Sigmoid colon (tissue), 7 donors: ENCODE data around the gene BCORL1. TPM values are rescaled to one million over a fixed set of nuclear protein-coding genes. Genes with fewer than 3 reads are reported as not detected.
A peak's percentile ranks its signal among the peaks of the same experiment; 100 is the strongest.

Experiments used
- DNase-seq: peaks from one replicate; pipeline ENCODE4 v3.0.0-alpha.2; 2019
- H3K27ac ChIP-seq, 4 donors: fragments of 200-600 bp; sonication (generic); one replicate each; pipeline ENCODE4 v1.5.1; 2016 to 2019; ENCODE audit warnings: mild to moderate bottlenecking in 1 of 4
- H3K27me3 ChIP-seq, 3 donors: fragments of 200-600 bp; sonication (generic); one replicate each; pipeline ENCODE4 v1.5.1; 2019; ENCODE audit warnings: mild to moderate bottlenecking in 1 of 3
- H3K36me3 ChIP-seq, 4 donors: fragments of 200-600 bp; sonication (generic); one replicate each; pipeline ENCODE4 v1.5.1; 2016 to 2019
- H3K4me1 ChIP-seq, 4 donors: fragments of 200-600 bp; sonication (generic); one replicate each; pipeline ENCODE4 v1.5.1; 2017 to 2019
- H3K4me3 ChIP-seq, 4 donors: fragments of 200-600 bp; sonication (generic); one replicate each; pipeline ENCODE4 v1.5.1; 2017 to 2019; ENCODE audit warnings: mild to moderate bottlenecking in 2 of 4, moderate library complexity in 1 of 4
- H3K9me3 ChIP-seq, 4 donors: fragments of 200-600 bp in 3 of 4; sonication (generic) in 3 of 4; one replicate each; pipeline versions ENCODE4 v1.5.1 to v1.6.1; 2013 to 2019
- EP300 ChIP-seq, 4 donors: sonication (generic); formaldehyde crosslinking; IDR thresholded peaks; one replicate each; pipeline ENCODE4 v1.6.1; 2017; ENCODE audit warnings: antibody characterized with exemption in 4 of 4
- POLR2A ChIP-seq, 2 donors: fragments of 450-650 bp; IDR thresholded peaks; one replicate each; pipeline ENCODE4 v1.6.1; 2016; ENCODE audit warnings: antibody characterized with exemption in 2 of 2, mild to moderate bottlenecking in 2 of 2, moderate library complexity in 2 of 2
- POLR2AphosphoS5 ChIP-seq, 4 donors: sonication (generic); formaldehyde crosslinking; IDR thresholded peaks; one replicate each; pipeline ENCODE4 v1.6.1; 2017; ENCODE audit warnings: antibody characterized with exemption in 4 of 4
- WGBS, 2 donors: extraction: QIAGEN DNeasy Blood & Tissue Kit; methylation state at CpG; one replicate each; pipeline ENCODE4 v1.1.7; 2013; 5-methylcytosine and 5-hydroxymethylcytosine counted together
- intact Hi-C: fragments of 100-400 bp; cut with DNase I; formaldehyde crosslinking; loops from one replicate; pipeline ENCODE4 v1.15.1; 2023
- polyA plus RNA-seq, 3 donors: library from polyadenylated mRNA; stranded (reverse); fragments of 200-250 nt; gene quantifications; one replicate each; pipeline ENCODE4 v1.2.3, GENCODE V29; 2013
- total RNA-seq, 4 donors: library from RNA; depleted of rRNA; stranded (reverse); fragments of >200 nt; gene quantifications; one replicate each; pipeline ENCODE4 v1.1.0, GENCODE V29; 2016
- TF ChIP-seq, protein P1 (sequence below), 4 experiments: fragments of 450-650 bp in 3 of 4; fragments of 200-600 bp in 1 of 4; IDR thresholded peaks; one replicate each; pipeline ENCODE4 v1.5.1; 2016 to 2019; ENCODE audit warnings: antibody characterized with exemption in 4 of 4, mild to moderate bottlenecking in 3 of 4, moderate library complexity in 2 of 4
- donor health status: healthy with polysubstance abuse.
- donor health status: Bipolar disorder and iron deficiency.
- donor health status: healthy.

BCORL1 gene
- total and polyA plus RNA-seq, 7 donors: 1.2 to 5.8 (median 3.2) TPM

DNA sequence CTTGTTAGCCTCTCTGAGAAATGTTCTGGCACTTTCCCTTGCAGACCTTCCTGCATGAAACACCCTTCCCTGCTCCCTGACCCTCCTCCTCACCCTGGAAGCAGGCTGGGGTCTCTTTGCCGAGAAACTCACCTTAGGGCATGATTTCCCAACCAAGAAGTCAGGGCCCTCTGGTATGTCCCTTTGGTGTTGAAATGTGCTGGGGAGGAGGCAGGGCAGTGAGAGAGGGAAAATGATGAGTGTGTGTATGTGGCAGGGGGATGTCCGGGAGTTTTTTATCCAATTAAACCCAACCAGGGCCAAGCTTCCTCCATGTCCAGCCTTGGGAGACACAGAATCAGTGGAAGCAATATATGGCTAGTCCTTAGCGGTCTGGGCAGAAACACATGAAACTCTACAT is 122.8 kb downstream of the BCORL1 start:
- Histone ChIP-seq H3K36me3 (no peaks in the 10 kb centered on the region), H3K4me1 (peaks cover 0 to 14% (median 6%) of the 10 kb centered on the region in 4 donors), H3K9me3 (no peaks in the 10 kb centered on the region), H3K4me3 (no peak overlapping the region), H3K27me3 (no peaks in the 10 kb centered on the region), H3K27ac (peak overlapping the region in 1 of 4 donors; percentile 31)
- DNase-seq: no peak
- 87 to 88% methylated on average over 3 of the region's 3 CpGs for WGBS, 2 donors
- no peak for TF ChIP-seq EP300 (IDR thresholded peaks at IDR 0.05)
- TF ChIP-seq, protein P1, sequence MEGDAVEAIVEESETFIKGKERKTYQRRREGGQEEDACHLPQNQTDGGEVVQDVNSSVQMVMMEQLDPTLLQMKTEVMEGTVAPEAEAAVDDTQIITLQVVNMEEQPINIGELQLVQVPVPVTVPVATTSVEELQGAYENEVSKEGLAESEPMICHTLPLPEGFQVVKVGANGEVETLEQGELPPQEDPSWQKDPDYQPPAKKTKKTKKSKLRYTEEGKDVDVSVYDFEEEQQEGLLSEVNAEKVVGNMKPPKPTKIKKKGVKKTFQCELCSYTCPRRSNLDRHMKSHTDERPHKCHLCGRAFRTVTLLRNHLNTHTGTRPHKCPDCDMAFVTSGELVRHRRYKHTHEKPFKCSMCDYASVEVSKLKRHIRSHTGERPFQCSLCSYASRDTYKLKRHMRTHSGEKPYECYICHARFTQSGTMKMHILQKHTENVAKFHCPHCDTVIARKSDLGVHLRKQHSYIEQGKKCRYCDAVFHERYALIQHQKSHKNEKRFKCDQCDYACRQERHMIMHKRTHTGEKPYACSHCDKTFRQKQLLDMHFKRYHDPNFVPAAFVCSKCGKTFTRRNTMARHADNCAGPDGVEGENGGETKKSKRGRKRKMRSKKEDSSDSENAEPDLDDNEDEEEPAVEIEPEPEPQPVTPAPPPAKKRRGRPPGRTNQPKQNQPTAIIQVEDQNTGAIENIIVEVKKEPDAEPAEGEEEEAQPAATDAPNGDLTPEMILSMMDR (IDR thresholded peaks at IDR 0.05): no peak
- intact Hi-C loops: no loop called here

DNA sequence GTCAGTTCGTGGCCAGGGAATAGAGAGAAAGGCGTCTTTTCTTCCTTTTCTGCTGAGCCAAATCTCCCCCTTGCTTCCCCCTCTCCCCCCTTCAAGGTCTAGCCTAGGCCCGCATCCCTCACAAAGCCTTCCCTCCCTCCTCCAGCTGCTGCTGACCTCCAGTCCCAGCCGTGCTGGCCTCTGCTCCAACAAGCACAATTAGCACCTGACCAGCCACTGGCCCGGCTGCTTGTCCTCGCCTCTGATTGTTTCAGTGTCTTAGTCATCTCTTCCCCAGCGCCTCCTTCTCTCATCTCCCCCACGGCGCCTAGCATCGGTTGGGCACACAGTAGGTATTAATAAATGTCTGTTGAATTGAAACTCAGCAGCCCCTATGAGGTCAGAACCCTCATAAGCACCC is 123.6 kb downstream of the BCORL1 start:
- no peaks in the 10 kb centered on the region for H3K27me3 ChIP-seq
- TF ChIP-seq, protein P1 (IDR thresholded peaks at IDR 0.05): no peak
- TF ChIP-seq EP300 (IDR thresholded peaks at IDR 0.05): no peak
- peak in 1 of 4 donors; percentile 20 for TF ChIP-seq POLR2AphosphoS5 (IDR thresholded peaks at IDR 0.05)
- TF ChIP-seq POLR2A (IDR thresholded peaks at IDR 0.05): no peak
- H3K27ac ChIP-seq: peak overlapping the region in 2 of 4 donors; percentile 14 to 31
- no peak overlapping the region for H3K4me3 ChIP-seq
- H3K36me3 ChIP-seq: no peaks in the 10 kb centered on the region
- H3K9me3 ChIP-seq: no peaks in the 10 kb centered on the region
- intact Hi-C loops: no loop called here
- WGBS, 2 donors: 65 to 74% methylated on average over 10 of the region's 10 CpGs
- DNase-seq: no peak
- H3K4me1 ChIP-seq: peaks cover 0 to 14% (median 6%) of the 10 kb centered on the region in 4 donors

Other genes starting within 250 kb of the BCORL1 start
- gene XPNPEP2, start 243.7 kb upstream of the BCORL1 start, total RNA-seq: 10 to 100 TPM in 1 of 4 donors, 1 to 10 TPM in 3; 2.6 to 11.1 (median 4.7) TPM
- gene XPNPEP2, start 243.7 kb upstream of the BCORL1 start, polyA plus RNA-seq: 1 to 10 TPM; 1.8 to 3.3 (median 2.5) TPM
- 1 to 10 TPM; 1.7 to 8.7 (median 5.9) TPM for gene SASH3, start 202.7 kb upstream of the BCORL1 start, total RNA-seq
- gene SASH3, start 202.7 kb upstream of the BCORL1 start, polyA plus RNA-seq: 10 to 100 TPM in 2 of 3 donors, 1 to 10 TPM in 1; 6.2 to 48.3 (median 13.2) TPM
- 10 to 100 TPM in 3 of 4 donors, 1 to 10 TPM in 1; 9.3 to 18.1 (median 13.4) TPM for gene ZDHHC9, start 138.7 kb upstream of the BCORL1 start, total RNA-seq
- gene ZDHHC9, start 138.7 kb upstream of the BCORL1 start, polyA plus RNA-seq: 10 to 100 TPM in 1 of 3 donors, 1 to 10 TPM in 2; 6.6 to 18.0 (median 6.7) TPM
- gene UTP14A, start 76.5 kb upstream of the BCORL1 start, total RNA-seq: 10 to 100 TPM; 14.4 to 18.2 (median 15.2) TPM
- gene UTP14A, start 76.5 kb upstream of the BCORL1 start, polyA plus RNA-seq: 10 to 100 TPM in 1 of 3 donors, 1 to 10 TPM in 2; 5.5 to 15.6 (median 6.6) TPM
- 1 to 10 TPM; 4.6 to 7.8 (median 5.2) TPM for gene ELF4, start 127.9 kb downstream of the BCORL1 start, total RNA-seq
- 10 to 100 TPM; 19.2 to 25.9 (median 22.2) TPM for gene ELF4, start 127.9 kb downstream of the BCORL1 start, polyA plus RNA-seq
- gene AIFM1, start 183.2 kb downstream of the BCORL1 start, total RNA-seq: 10 to 100 TPM in 3 of 4 donors, 1 to 10 TPM in 1; 9.7 to 19.8 (median 14.2) TPM
- gene AIFM1, start 183.2 kb downstream of the BCORL1 start, polyA plus RNA-seq: 10 to 100 TPM; 27.0 to 55.9 (median 47.4) TPM
- gene RAB33A, start 189.3 kb downstream of the BCORL1 start, total RNA-seq: 1 to 10 TPM in 2 of 4 donors, not detected in 2; 1.2 to 1.3 TPM
- 1 to 10 TPM in 2 of 3 donors, not detected in 1; 1.2 to 3.8 TPM for gene RAB33A, start 189.3 kb downstream of the BCORL1 start, polyA plus RNA-seq